Measurements from ENCODE around the gene SORCS3.

Gene SORCS3

DNA sequence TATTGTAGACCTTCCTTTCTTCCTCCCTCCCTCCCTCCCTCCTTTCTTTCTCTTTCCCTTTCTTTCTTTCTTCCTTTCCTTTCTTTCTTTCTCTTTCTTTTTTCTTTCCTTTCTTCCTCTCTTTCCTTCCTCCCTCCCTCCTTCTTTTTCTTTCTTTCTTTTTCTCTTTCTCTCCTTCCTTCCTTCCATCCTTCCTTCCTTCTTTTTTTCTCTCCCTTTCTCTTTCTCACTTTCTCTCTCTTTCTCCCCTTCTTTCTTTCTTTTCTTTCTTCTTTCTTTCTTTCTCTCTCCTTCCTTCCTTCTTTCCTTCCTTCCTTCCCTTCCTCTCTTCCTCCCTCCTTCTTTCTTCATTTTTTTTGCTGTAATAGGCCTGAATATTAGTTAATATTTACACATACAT, 638.0 kb downstream of the SORCS3 start:
- DNase-seq: no peak

DNA sequence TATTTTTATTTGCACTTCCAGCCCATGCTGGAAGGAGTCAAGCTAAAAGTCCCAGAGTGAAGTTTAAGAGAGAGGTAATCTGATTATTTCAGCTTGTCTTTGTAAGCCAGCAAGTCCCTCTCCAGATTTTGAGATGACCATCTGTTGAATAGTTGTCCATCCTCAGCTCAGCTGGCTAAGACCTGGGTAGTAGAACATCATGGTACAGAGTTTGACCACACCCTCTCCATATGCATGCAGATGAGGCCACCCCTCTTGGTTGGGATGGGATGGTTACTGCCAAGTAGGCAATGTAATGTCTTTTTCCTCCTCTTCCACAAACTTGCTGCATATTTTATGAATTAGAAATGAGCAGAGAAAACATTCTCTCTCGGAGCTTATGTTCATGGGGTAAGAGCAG, 639.8 kb downstream of the SORCS3 start:
- DNase-seq: no peak

DNA sequence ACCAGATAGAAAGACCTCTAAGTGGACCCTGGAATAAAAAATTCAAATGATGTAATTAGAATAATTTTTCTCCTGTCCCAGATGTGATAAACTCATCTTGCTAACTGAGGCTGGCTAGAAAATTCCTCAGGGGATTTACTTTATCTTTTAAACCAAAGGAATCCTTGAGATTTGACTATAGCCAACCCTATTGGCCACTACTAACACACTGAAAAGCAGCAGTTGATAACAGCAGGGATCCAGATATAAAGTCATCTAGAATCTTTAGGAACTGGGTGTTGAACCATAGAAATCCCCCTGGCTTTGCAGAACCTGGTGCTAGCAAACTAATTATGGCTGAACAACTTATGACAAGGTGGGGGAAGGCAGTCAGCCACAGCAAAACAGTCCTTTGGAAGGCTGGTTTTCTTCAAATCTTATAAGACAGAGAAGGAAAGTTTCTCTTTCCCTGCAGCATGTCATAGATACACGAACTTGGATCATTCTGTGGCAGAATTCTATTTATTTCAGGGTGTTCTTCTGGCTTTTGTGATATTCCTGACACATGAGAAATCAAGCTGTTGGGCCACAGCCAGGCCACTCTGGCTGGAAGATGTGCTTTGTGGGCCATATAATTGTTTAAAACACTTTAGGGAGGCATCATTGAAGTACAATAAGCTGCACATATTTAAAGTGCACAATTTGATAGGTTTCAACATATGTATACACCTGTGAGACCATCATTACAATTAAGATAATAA, 643.6 kb downstream of the SORCS3 start:
- DNase-seq: no peak

DNA sequence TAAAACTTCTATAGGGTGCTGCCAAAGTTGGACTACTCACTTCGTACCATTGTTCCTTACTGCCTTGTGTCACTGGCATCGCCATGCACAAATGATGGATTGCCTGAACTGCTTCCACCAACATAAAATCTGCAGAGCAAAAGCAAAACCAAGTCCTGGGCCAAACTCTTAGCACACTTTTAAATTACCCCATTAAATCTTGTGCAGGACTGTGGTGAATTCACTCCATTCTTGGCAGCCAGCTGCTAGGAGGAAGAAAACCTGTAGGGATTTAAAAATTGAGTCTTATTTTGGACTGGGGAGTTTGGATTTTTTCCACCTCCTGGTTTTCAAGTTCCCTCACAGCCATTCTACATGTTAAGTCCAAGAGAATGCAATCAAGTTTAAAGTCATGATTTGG, 646.9 kb downstream of the SORCS3 start:
- no peak for DNase-seq

DNA sequence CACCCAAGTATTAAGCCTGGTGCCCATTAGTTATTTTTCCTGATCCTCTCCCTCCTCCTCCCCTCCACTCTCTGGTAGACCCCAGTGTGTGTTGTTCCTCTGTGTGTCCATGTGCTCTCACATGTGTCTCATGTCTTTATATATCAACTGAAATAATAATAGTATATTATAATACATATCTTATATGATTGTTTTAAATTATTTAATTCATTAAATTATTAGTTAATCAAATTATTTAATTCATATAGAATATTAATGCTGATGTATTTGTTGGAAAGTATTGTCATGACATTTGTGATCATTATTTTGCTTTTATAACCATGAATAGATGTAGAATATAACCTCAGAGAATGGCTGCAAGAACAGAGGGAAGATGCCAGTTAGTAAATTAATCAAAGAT, 647.5 kb downstream of the SORCS3 start:
- no peak for DNase-seq

DNA sequence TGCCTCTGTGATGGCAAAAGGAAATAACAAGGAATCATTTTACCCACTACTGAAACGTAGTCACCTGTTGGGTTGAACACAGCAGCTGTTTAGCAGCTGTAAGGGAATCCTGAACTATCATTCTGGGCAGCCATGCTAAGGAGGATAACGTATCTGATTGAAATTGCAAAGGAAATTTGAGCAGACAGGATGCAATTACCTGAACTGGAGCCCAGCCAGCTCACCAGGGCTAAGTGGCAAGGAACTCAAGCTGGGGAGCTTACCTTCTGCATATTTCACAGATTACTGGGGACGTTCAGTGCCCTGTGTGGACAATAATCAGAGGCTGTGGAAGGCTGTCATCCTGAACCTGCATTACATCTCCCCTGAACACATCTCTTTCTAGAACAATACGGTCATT, 650.5 kb downstream of the SORCS3 start:
- no peak for DNase-seq

DNA sequence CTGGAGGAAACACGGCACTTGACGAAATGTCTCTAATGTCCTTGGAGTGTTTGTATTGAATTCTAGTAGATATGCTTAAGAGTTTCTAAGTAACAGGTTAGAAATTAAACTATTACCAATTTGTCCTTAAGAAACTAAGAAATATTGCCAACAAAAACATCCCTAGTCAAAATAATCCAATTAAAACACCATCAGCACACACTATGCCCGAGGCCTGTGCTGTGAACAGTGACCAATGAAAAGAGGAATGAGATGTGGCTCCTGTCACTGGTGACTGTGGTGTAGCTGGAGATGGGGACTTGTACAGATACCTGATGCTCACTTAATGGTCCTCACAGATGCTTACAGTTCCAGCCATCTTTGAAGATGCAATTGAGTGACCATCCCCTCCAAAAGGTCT, 651.1 kb downstream of the SORCS3 start:
- DNase-seq: no peak

Data from Kasumi-1 (cell line).